ENCODE data around the gene SCAPER. TPM values are rescaled to one million over a fixed set of nuclear protein-coding genes. Genes with fewer than 3 reads are reported as not detected.
"Not testable (repeated sequence)": the region's sequence is repeated elsewhere in the genome, so short reads cannot be mapped to it uniquely, and the experiment has no call there.

Gene SCAPER
- total and polyA plus RNA-seq, 11 donors, result 6.7 to 53.9 (median 38.3) TPM

DNA sequence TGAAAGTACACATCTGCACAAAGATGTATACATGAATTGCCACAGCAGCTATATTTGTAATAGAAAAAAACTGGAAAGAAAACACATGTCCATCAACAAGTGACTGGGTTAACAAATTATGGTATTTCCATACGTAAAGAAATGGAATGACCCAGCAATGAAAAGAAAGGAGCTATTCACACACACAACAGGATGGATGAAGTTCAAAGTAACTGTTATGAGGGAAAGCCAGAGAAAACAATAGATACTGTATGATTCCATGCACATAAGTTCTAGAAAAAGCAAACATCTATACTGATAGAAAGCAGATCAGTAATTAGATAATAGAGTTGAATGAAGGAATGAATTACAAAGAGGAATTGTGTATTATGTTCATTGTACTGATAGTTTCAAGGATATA lies 152.0 kb downstream of the SCAPER start:
- peaks cover 0 to 27% (median 10%) of the 10 kb centered on the region in 9 donors for H3K36me3 ChIP-seq
- ATAC-seq, result no peak
- no peaks in the 10 kb centered on the region for H3K27me3 ChIP-seq
- WGBS, 4 donors, result 90 to 98% (median 94%) methylated on average over 1 of the region's 1 CpG
- no peak for TF ChIP-seq POLR2A (IDR thresholded peaks at IDR 0.05)
- TF ChIP-seq, protein P1, sequence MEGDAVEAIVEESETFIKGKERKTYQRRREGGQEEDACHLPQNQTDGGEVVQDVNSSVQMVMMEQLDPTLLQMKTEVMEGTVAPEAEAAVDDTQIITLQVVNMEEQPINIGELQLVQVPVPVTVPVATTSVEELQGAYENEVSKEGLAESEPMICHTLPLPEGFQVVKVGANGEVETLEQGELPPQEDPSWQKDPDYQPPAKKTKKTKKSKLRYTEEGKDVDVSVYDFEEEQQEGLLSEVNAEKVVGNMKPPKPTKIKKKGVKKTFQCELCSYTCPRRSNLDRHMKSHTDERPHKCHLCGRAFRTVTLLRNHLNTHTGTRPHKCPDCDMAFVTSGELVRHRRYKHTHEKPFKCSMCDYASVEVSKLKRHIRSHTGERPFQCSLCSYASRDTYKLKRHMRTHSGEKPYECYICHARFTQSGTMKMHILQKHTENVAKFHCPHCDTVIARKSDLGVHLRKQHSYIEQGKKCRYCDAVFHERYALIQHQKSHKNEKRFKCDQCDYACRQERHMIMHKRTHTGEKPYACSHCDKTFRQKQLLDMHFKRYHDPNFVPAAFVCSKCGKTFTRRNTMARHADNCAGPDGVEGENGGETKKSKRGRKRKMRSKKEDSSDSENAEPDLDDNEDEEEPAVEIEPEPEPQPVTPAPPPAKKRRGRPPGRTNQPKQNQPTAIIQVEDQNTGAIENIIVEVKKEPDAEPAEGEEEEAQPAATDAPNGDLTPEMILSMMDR (IDR thresholded peaks at IDR 0.05), result no peak
- no peak overlapping the region for H3K27ac ChIP-seq
- H3K4me1 ChIP-seq, result no peaks in the 10 kb centered on the region
- H3K9me3 ChIP-seq, result peaks cover 0 to 8% (median 0%) of the 10 kb centered on the region in 12 donors
- intact Hi-C loops (cut with DNase I), result no loop called here
- DNase-seq, result no peak
- H3K4me3 ChIP-seq, result no peak overlapping the region

DNA sequence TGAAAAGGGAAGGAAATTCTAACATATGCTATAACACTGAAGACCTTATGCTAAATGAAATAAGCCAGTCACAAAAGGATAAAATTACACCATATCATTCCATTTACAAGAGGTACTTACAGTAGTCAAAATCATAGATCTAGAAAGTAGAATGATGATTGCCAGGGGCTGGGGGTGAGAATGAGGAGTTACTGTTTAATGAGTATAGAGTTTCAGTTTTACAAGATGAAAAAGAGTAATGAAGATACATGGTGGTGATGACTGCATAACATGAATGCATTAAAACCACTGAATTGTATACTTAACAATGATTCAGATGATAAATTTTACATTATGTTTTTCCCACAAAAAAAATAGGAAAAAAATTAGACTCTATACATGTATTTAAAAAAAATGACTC lies 152.6 kb downstream of the SCAPER start:
- H3K36me3 ChIP-seq, result peaks cover 0 to 28% (median 13%) of the 10 kb centered on the region in 9 donors
- intact Hi-C loops (cut with DNase I), result no loop called here
- no peak overlapping the region for H3K27ac ChIP-seq
- H3K4me1 ChIP-seq, result no peaks in the 10 kb centered on the region
- no peaks in the 10 kb centered on the region for H3K27me3 ChIP-seq
- DNase-seq (no peak), ATAC-seq (no peak)
- no peak overlapping the region for H3K4me3 ChIP-seq
- peaks cover 0 to 8% (median 0%) of the 10 kb centered on the region in 12 donors for H3K9me3 ChIP-seq
- TF ChIP-seq POLR2A (IDR thresholded peaks at IDR 0.05), result no peak
- TF ChIP-seq, protein P1 (IDR thresholded peaks at IDR 0.05), result no peak

GRCh38 chr15:76737573-76737972 lies 167.6 kb downstream of the SCAPER start:
- Histone ChIP-seq H3K27me3 (no peaks in the 10 kb centered on the region), H3K27ac (no peak overlapping the region), H3K4me1 (peaks cover 0 to 13% (median 0%) of the 10 kb centered on the region in 12 donors), H3K9me3 (no peaks in the 10 kb centered on the region), H3K4me3 (no peak overlapping the region), H3K36me3 (peaks cover 0 to 50% (median 34%) of the 10 kb centered on the region in 9 donors)
- DNase-seq (no peak), ATAC-seq (no peak)
- TF ChIP-seq, protein P1 (IDR thresholded peaks at IDR 0.05), result no peak
- intact Hi-C loops (cut with DNase I), result no loop called here
- 95 to 97% (median 96%) methylated on average over 4 of the region's 4 CpGs for WGBS, 4 donors

- H3K4me1 ChIP-seq; H3K27ac ChIP-seq; H3K4me3 ChIP-seq; H3K9me3 ChIP-seq; intact Hi-C loops (cut with DNase I); DNase-seq; H3K27me3 ChIP-seq; ATAC-seq: not testable (repeated sequence)
- H3K36me3 ChIP-seq, result peaks cover 0 to 63% (median 41%) of the 10 kb centered on the region in 9 donors
- WGBS, 4 donors, result 85 to 96% (median 93%) methylated on average over 9 of the region's 9 CpGs
Measured at GRCh38 chr15:76732321-76732720, 172.8 kb downstream of the SCAPER start.

DNA sequence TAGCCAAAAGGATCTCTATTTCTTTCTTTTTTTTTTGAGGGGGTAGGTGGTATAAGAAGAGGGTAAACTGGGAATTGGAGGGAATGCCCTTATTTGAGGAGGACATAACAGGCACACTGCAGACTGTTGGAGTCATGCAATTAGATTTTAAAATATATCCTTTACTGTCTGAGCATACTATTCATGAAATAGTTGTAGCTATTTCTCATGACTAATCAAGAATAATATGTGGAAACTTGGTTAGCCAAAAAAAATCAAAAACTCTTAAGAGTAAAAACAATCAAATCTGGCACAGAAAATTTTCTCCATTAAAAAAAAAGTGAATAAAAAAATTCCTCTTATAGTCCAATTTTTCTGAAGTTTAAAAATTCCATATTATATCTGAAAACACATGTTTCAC lies 174.9 kb downstream of the SCAPER start:
- TF ChIP-seq, protein P1 (IDR thresholded peaks at IDR 0.05), result no peak
- TF ChIP-seq POLR2A (IDR thresholded peaks at IDR 0.05), result no peak
- Histone ChIP-seq H3K4me1 (no peaks in the 10 kb centered on the region), H3K27me3 (no peaks in the 10 kb centered on the region), H3K36me3 (peaks cover 0 to 66% (median 34%) of the 10 kb centered on the region in 9 donors), H3K27ac (no peak overlapping the region), H3K9me3 (peaks cover 0 to 7% (median 0%) of the 10 kb centered on the region in 12 donors), H3K4me3 (no peak overlapping the region)
- ATAC-seq (no peak), DNase-seq (no peak)
- intact Hi-C loops (cut with DNase I), result no loop called here
